ENCODE data around the gene MANBA. TPM values are rescaled to one million over a fixed set of nuclear protein-coding genes. Genes with fewer than 3 reads are reported as not detected.

Gene MANBA
- total RNA-seq, 3 donors from 2014 or later (not counting 1 experiment from before 2014, with no cell fraction given), result 38.1 to 43.2 (median 40.8) TPM

- Mint-ChIP-seq H3K4me1 (no peaks in the 10 kb centered on the region), H3K4me3 (no peak overlapping the region), H3K27me3 (ENCODE audit: low read depth in 2 of 2) (no peaks in the 10 kb centered on the region), H3K36me3 (no peaks in the 10 kb centered on the region), H3K27ac (no peak overlapping the region), H3K9me3 (no peaks in the 10 kb centered on the region)
- Histone ChIP-seq H3K36me3 (ENCODE audit: control insufficient read depth, insufficient read depth, low read length) (peaks cover 12% of the 10 kb centered on the region), H3K4me3 (ENCODE audit: low read length) (no peak overlapping the region), H3K9me3 (ENCODE audit: control insufficient read depth, insufficient read depth, low read length) (no peaks in the 10 kb centered on the region), H3K27me3 (ENCODE audit: control insufficient read depth, insufficient read depth, low read length) (no peaks in the 10 kb centered on the region), H3K27ac (ENCODE audit: low read length) (no peak overlapping the region), H3K4me1 (ENCODE audit: control insufficient read depth, insufficient read depth, low read length) (no peaks in the 10 kb centered on the region)
- TF ChIP-seq CTCF (IDR thresholded peaks at IDR 0.05), result no peak
- WGBS (ENCODE audit: insufficient coverage), result no CpG with 5 or more reads among the region's 2 CpGs
- intact Hi-C loops (cut with micrococcal nuclease), result no loop called here
- ATAC-seq (no peak), DNase-seq (no peak)
Measured at GRCh38 chr4:102678107-102678506, 82.7 kb downstream of the MANBA start.

GRCh38 chr4:102675141-102675540 lies 85.6 kb downstream of the MANBA start:
- Histone ChIP-seq H3K4me3 (ENCODE audit: low read length) (no peak overlapping the region), H3K9me3 (ENCODE audit: control insufficient read depth, insufficient read depth, low read length) (no peaks in the 10 kb centered on the region), H3K27ac (ENCODE audit: low read length) (no peak overlapping the region), H3K27me3 (ENCODE audit: control insufficient read depth, insufficient read depth, low read length) (no peaks in the 10 kb centered on the region), H3K4me1 (ENCODE audit: control insufficient read depth, insufficient read depth, low read length) (no peaks in the 10 kb centered on the region), H3K36me3 (ENCODE audit: control insufficient read depth, insufficient read depth, low read length) (peaks cover 8% of the 10 kb centered on the region)
- intact Hi-C loops (cut with micrococcal nuclease), result no loop called here
- Mint-ChIP-seq H3K27ac (no peak overlapping the region), H3K9me3 (no peaks in the 10 kb centered on the region), H3K4me3 (no peak overlapping the region), H3K4me1 (no peaks in the 10 kb centered on the region), H3K27me3 (ENCODE audit: low read depth in 2 of 2) (no peaks in the 10 kb centered on the region), H3K36me3 (no peaks in the 10 kb centered on the region)
- no peak for ATAC-seq
- WGBS (ENCODE audit: insufficient coverage), result 100% methylated on average over 1 of the region's 1 CpG
- DNase-seq, result no peak
- TF ChIP-seq CTCF (IDR thresholded peaks at IDR 0.05), result no peak

GRCh38 chr4:102667001-102667400 lies 93.8 kb downstream of the MANBA start:
- intact Hi-C loops (cut with micrococcal nuclease), result no loop called here
- no peak overlapping the region for H3K27ac ChIP-seq (ENCODE audit: low read length)
- DNase-seq (no peak), ATAC-seq (no peak)
- no peaks in the 10 kb centered on the region for H3K27me3 ChIP-seq (ENCODE audit: control insufficient read depth, insufficient read depth, low read length)
- TF ChIP-seq CTCF (IDR thresholded peaks at IDR 0.05), result no peak
- Mint-ChIP-seq H3K27me3 (ENCODE audit: low read depth in 2 of 2) (no peaks in the 10 kb centered on the region), H3K36me3 (peaks cover 7% of the 10 kb centered on the region), H3K9me3 (no peaks in the 10 kb centered on the region), H3K4me3 (no peak overlapping the region), H3K27ac (no peak overlapping the region), H3K4me1 (peaks cover 0 to 4% of the 10 kb centered on the region in 2 donors)
- H3K4me1 ChIP-seq (ENCODE audit: control insufficient read depth, insufficient read depth, low read length), result no peaks in the 10 kb centered on the region
- no peaks in the 10 kb centered on the region for H3K9me3 ChIP-seq (ENCODE audit: control insufficient read depth, insufficient read depth, low read length)
- WGBS (ENCODE audit: insufficient coverage), result no CpG with 5 or more reads among the region's 1 CpG
- peaks cover 23% of the 10 kb centered on the region for H3K36me3 ChIP-seq (ENCODE audit: control insufficient read depth, insufficient read depth, low read length)
- H3K4me3 ChIP-seq (ENCODE audit: low read length), result no peak overlapping the region

- DNase-seq (no peak), ATAC-seq (no peak)
- no peaks in the 10 kb centered on the region for H3K27me3 Mint-ChIP-seq (ENCODE audit: low read depth in 2 of 2)
- H3K9me3 ChIP-seq (ENCODE audit: control insufficient read depth, insufficient read depth, low read length), result no peaks in the 10 kb centered on the region
- no peaks in the 10 kb centered on the region for H3K4me1 ChIP-seq (ENCODE audit: control insufficient read depth, insufficient read depth, low read length)
- H3K9me3 Mint-ChIP-seq, result no peaks in the 10 kb centered on the region
- H3K36me3 Mint-ChIP-seq, result peaks cover 7% of the 10 kb centered on the region
- H3K4me1 Mint-ChIP-seq, result peaks cover 0 to 4% of the 10 kb centered on the region in 2 donors
- intact Hi-C loops (cut with micrococcal nuclease), result no loop called here
- H3K27ac ChIP-seq (ENCODE audit: low read length), result no peak overlapping the region
- H3K27me3 ChIP-seq (ENCODE audit: control insufficient read depth, insufficient read depth, low read length), result no peaks in the 10 kb centered on the region
- no peak overlapping the region for H3K4me3 Mint-ChIP-seq
- WGBS (ENCODE audit: insufficient coverage), result 95% methylated on average over 3 of the region's 3 CpGs
- H3K27ac Mint-ChIP-seq, result no peak overlapping the region
- H3K36me3 ChIP-seq (ENCODE audit: control insufficient read depth, insufficient read depth, low read length), result peaks cover 23% of the 10 kb centered on the region
- H3K4me3 ChIP-seq (ENCODE audit: low read length), result no peak overlapping the region
- TF ChIP-seq CTCF (IDR thresholded peaks at IDR 0.05), result no peak
Measured at GRCh38 chr4:102665527-102665926, 95.2 kb downstream of the MANBA start.
